ENCODE data around the gene GET4.
"Not testable (repeated sequence)": the region's sequence is repeated elsewhere in the genome, so short reads cannot be mapped to it uniquely, and the experiment has no call there.

GET4 gene

DNA sequence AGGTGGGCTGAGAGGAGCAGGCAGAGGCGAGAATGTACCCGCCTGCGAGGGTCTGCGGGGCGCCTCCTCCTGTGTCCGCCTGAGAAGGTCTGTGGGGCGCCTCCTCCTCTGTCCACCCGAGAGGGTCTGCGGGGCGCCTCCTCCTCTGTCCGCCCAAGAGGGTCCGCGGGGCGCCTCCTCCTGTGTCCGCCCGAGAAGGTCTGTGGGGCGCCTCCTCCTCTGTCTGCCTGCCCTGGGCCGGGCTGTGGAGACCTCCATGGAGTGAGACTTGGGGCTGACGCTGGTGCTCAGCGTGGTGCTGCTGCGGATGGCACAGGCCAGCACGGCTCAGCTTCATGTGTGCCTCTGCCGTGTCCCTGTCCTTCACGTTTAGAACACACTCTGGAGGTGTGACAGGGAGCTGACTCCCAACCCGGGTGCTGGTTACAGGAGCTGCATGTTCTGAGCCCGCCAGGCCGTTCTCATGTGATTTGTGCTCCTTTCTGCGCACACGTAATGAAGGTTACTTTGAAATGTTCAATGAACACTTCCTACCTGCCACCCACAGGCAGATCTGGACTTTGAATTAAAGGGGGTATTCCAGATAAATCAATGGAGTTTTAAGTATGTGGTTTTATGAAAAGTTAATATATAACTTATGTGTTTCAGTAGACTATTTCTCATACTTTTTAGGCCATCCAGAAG lies 20.5 kb upstream of the GET4 start:
- Mint-ChIP-seq H3K27ac (no peak overlapping the region), H3K27me3 (no peaks in the 10 kb centered on the region), H3K4me3 (no peak overlapping the region), H3K9me3 (ENCODE audit: low read depth) (no peaks in the 10 kb centered on the region), H3K4me1 (ENCODE audit: low read depth) (no peaks in the 10 kb centered on the region), H3K36me3 (peaks cover 5% of the 10 kb centered on the region)

DNA sequence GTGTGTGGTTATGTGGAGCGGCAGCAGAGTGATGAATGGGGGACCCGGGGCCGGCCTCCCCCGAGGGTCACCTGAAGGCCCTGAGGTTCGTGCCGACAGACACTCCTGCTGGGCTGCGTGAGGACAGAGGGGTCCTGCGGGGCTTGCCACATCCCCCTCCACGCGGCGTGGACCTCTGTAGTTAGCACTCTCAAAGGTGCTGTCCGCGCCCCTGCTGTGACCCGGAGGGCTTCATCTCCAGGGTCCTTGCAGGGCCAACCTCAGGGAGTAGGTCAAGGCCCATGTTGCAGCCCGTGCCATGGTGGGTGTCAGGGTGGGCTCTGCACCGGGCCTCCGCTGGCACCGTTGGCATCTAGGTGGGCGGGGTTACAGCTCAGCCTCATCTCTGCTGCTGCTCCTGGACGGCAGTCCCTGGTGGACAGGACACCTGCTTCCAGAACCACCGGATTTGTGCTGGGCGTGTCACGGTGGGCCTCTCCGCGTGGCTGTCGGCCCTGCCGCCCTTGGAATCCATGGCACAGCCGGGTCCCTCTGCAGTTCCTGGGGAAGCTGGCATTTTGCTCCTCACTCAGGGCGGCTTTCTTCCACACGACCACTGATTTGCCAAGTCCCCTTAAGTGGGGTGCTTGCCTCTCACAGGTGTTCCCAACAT lies 19.8 kb upstream of the GET4 start:
- H3K27me3 Mint-ChIP-seq = no peaks in the 10 kb centered on the region
- peaks cover 10% of the 10 kb centered on the region for H3K36me3 Mint-ChIP-seq
- H3K4me3 Mint-ChIP-seq = no peak overlapping the region
- H3K4me1 Mint-ChIP-seq (ENCODE audit: low read depth) = no peaks in the 10 kb centered on the region
- H3K9me3 Mint-ChIP-seq (ENCODE audit: low read depth) = no peaks in the 10 kb centered on the region
- H3K27ac Mint-ChIP-seq = no peak overlapping the region

DNA sequence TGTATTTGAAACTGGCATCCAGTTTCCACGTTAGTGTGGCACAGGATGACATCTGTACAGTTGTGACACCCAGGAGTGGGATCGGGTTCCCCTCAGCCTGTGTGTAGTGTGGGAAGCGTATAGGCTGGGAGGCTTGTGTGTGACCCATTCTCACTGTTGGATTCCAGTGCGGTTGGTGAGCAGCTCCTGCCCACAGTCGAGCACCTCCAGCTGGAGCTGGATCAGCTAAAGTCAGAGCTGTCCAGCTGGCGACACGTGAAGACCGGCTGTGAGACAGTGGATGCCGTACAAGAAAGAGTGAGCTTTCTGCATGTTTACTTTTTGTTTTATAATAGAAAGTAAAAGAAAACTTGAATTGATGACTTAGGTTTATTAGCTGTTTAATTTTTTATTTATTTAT lies 18.7 kb upstream of the GET4 start:
- no peaks in the 10 kb centered on the region for H3K27me3 Mint-ChIP-seq
- no peak overlapping the region for H3K4me3 Mint-ChIP-seq
- no peaks in the 10 kb centered on the region for H3K9me3 Mint-ChIP-seq (ENCODE audit: low read depth)
- no peaks in the 10 kb centered on the region for H3K4me1 Mint-ChIP-seq (ENCODE audit: low read depth)
- H3K36me3 Mint-ChIP-seq = peaks cover 13% of the 10 kb centered on the region
- H3K27ac Mint-ChIP-seq = no peak overlapping the region

DNA sequence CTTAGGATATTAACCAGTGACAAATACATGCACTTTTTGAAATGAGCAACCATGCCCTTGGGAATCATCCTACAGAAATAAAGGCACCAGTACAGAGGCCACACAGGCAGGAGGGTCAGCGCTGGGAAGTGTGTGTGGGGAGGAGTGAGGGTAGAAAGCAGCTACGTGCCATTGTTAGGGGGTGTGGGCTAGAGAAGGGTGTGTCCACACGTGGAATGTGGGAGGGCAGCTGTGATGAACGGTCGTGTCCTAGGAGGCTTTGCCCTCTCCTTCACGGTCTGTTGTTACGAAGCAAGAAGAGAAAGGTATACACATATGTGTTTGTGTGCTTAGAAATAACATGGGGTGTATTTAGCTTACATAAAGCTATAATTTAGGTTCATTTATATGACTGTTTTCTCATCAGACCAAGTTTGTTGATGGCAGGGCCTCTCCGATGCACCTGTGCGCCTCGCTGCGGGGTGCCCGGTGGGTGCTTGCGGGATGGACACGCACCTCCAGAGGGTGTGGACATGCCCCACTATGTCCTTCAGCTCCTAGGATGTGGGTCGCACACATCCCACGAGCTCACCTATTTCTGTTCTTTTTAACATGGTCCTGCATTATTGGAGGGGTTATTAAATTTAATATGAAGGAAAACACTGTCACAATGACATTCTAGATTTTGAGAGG lies 16.9 kb upstream of the GET4 start:
- Mint-ChIP-seq H3K4me1 (ENCODE audit: low read depth) (no peaks in the 10 kb centered on the region), H3K36me3 (peaks cover 14% of the 10 kb centered on the region), H3K4me3 (no peak overlapping the region), H3K9me3 (ENCODE audit: low read depth) (no peaks in the 10 kb centered on the region), H3K27ac (no peak overlapping the region), H3K27me3 (no peaks in the 10 kb centered on the region)

DNA sequence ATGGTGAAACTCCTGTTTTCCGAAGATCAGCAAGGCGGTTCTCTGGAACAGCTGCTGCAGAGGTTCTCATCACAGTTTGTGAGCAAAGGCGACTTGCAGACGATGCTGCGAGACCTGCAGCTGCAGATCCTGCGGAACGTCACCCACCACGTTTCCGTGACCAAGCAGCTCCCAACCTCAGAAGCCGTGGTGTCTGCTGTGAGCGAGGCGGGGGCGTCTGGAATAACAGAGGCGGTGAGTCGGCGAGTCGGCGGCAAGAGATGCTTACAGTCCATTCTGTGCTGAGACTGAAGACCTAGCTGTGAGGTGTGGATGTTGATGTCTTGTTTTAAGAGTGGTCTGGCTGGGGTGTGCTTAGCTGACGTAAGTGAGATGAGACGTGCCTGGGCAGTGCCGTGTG lies 16.2 kb upstream of the GET4 start:
- no peak overlapping the region for H3K4me3 Mint-ChIP-seq
- H3K27me3 Mint-ChIP-seq = no peaks in the 10 kb centered on the region
- no peak overlapping the region for H3K27ac Mint-ChIP-seq
- H3K9me3 Mint-ChIP-seq (ENCODE audit: low read depth) = no peaks in the 10 kb centered on the region
- peaks cover 14% of the 10 kb centered on the region for H3K36me3 Mint-ChIP-seq
- no peaks in the 10 kb centered on the region for H3K4me1 Mint-ChIP-seq (ENCODE audit: low read depth)

DNA sequence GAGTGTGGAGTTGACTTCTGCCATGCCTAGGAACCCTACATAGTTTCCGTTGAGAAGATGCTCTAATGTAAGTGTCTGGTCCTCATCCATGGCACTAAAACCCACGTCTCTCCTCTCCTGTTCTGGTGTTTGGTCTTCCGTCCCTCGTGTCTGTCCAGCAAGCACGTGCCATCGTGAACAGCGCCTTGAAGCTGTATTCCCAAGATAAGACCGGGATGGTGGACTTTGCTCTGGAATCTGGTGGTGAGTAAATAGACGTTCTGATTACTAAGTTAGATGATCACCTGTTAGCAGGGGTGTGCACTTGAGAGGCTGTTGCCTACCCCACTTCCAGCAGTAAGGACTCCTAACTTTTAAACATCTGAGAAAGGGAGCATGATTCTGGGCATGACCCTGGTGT lies 15.1 kb upstream of the GET4 start:
- peaks cover 14% of the 10 kb centered on the region for H3K36me3 Mint-ChIP-seq
- no peak overlapping the region for H3K27ac Mint-ChIP-seq
- no peaks in the 10 kb centered on the region for H3K9me3 Mint-ChIP-seq (ENCODE audit: low read depth)
- no peak overlapping the region for H3K4me3 Mint-ChIP-seq
- H3K27me3 Mint-ChIP-seq = no peaks in the 10 kb centered on the region
- H3K4me1 Mint-ChIP-seq (ENCODE audit: low read depth) = no peaks in the 10 kb centered on the region

DNA sequence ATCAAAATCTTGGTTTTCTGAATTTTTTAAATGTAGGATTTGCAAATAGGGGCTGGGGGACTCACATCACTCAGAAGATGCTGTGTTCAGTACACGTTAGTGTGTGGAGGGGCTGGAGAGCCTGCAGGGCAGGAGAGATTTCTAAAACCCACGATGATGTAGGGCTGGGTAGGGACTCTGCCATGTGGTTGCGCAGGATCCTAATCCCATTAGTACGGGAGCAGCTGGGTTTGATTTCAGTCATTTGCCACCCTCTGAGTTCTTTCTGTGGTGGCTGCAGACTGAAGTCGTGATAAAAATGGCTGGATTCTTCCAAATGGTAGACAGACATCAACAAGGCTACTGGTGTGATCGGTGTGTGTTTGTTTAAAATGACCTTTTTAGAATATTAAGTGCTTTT lies 14.2 kb upstream of the GET4 start:
- H3K36me3 Mint-ChIP-seq = peaks cover 14% of the 10 kb centered on the region
- no peaks in the 10 kb centered on the region for H3K4me1 Mint-ChIP-seq (ENCODE audit: low read depth)
- no peaks in the 10 kb centered on the region for H3K9me3 Mint-ChIP-seq (ENCODE audit: low read depth)
- no peak overlapping the region for H3K27ac Mint-ChIP-seq
- no peaks in the 10 kb centered on the region for H3K27me3 Mint-ChIP-seq
- no peak overlapping the region for H3K4me3 Mint-ChIP-seq

DNA sequence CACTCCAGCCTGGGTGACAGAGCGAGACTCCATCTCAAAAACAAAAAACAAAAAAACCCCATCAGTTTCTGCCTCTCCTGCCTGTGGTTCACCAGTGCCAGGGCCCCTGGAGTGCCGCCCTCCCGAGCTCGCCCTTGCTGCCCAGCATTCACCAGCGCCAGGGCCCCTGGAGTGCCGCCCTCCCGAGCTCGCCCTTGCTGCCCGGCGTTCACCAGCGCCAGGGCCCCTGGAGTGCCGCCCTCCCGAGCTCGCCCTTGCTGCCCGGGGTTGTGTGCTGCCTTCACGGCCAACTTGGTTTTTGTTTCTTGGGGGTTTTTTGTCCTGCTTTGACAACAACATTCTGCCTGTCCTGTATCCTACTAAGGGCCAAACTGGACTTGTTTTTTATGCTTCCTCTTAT lies 13.2 kb upstream of the GET4 start:
- Mint-ChIP-seq H3K27ac (no peak overlapping the region), H3K36me3 (peaks cover 16% of the 10 kb centered on the region), H3K27me3 (no peaks in the 10 kb centered on the region), H3K9me3 (ENCODE audit: low read depth) (no peaks in the 10 kb centered on the region), H3K4me1 (ENCODE audit: low read depth) (peaks cover 2% of the 10 kb centered on the region), H3K4me3 (no peak overlapping the region)

DNA sequence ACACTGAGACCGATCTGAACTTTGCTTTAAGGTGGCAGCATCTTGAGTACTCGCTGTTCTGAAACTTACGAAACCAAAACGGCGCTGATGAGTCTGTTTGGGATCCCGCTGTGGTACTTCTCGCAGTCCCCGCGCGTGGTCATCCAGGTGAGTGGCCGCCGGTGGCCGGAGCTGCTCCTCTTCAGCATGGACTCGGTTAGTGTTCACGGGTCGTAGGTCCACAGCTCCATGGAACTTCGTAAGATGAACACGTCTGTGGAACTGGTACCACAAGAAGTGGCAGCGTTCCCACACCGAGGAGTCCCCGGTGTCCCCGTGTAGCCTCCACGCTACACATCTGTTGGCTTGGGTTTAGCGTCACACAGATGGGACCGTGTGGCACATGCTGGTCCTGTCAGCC lies 10.4 kb upstream of the GET4 start:
- Mint-ChIP-seq H3K36me3 (peaks cover 12% of the 10 kb centered on the region), H3K4me1 (ENCODE audit: low read depth) (peaks cover 11% of the 10 kb centered on the region), H3K27me3 (no peaks in the 10 kb centered on the region), H3K4me3 (no peak overlapping the region), H3K9me3 (ENCODE audit: low read depth) (no peaks in the 10 kb centered on the region), H3K27ac (no peak overlapping the region)

DNA sequence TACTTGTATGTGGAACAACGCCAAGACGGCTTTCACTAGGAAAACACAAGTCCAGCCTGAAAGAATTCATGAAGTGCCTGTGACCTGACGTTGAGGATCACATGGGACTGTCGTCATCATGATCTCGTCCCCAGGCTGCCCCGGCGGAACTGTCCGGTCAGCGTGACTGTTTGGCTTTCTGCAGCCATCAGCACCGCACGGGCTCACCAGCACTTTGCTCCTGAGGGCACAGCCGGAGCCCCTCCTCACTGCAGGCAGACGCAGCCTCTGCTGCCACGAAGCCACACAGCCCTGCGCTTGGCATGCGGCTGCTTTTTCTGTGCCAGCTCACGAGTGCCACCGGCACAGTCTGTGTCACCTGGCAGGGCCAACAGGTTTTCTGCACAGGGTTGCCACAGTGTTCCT lies 9.4 kb upstream of the GET4 start:
- Mint-ChIP-seq H3K27ac (no peak overlapping the region), H3K9me3 (ENCODE audit: low read depth) (no peaks in the 10 kb centered on the region), H3K36me3 (peaks cover 7% of the 10 kb centered on the region), H3K27me3 (no peaks in the 10 kb centered on the region), H3K4me1 (ENCODE audit: low read depth) (peaks cover 11% of the 10 kb centered on the region), H3K4me3 (no peak overlapping the region)

DNA sequence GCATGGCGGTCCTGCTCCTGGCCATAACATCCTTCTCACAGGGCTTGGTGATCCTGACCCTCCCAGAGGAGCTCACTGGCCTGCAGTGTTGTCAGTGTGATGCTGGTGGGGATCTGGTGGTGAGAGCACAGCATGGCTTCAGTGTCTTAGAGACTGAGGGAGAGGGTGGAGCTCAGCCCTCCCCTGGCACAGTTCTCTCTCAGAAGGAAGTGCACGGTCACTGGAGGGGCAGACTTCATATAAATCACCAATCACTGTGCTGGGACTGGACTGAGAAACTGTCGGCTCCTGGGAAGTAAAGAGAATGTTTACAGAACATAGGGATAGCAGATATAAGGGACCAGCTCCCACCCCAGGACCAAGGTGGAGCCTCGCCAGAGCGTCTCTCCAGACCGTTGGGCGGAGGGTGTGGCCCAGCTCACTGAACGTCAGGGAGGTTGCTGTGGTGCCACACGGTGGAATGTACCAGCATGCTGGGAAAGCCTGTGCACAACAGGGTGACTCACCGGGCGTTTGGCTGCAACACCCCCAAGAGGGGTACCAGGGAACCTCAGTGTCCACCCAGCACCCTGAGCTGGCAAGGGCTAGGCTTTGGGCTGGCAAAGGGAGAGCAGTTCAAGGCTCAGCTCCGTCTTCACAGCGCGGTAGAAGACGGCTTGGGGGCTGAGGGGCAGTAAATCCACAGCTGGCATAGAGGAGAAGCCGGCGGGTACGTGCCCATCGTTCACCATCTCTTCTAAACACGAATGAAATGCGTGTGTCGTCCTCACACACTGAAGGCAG lies 8.8 kb upstream of the GET4 start:
- peaks cover 13% of the 10 kb centered on the region for H3K4me1 Mint-ChIP-seq (ENCODE audit: low read depth)
- no peaks in the 10 kb centered on the region for H3K9me3 Mint-ChIP-seq (ENCODE audit: low read depth)
- H3K36me3 Mint-ChIP-seq = peaks cover 4% of the 10 kb centered on the region
- H3K27ac Mint-ChIP-seq = no peak overlapping the region
- no peak overlapping the region for H3K4me3 Mint-ChIP-seq
- H3K27me3 Mint-ChIP-seq = no peaks in the 10 kb centered on the region

DNA sequence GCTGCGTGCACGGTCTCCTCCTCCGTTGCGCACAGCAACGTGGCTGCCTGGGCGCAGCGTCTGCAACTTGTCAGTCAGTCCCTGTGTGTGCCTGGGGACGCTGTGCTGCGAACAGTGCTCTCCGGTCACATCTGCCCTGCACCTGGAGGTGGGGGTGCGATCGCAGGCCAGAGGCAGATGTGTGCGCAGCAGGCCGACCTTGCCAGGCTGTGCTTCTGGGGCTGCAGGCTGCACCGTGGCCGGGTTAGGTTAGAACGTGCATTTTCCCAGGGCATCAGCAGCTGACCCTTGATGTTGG lies 8.2 kb upstream of the GET4 start:
- Mint-ChIP-seq H3K27me3 (no peaks in the 10 kb centered on the region), H3K36me3 (peaks cover 6% of the 10 kb centered on the region), H3K27ac (no peak overlapping the region), H3K4me1 (ENCODE audit: low read depth) (peaks cover 15% of the 10 kb centered on the region), H3K9me3 (ENCODE audit: low read depth) (no peaks in the 10 kb centered on the region), H3K4me3 (no peak overlapping the region)

DNA sequence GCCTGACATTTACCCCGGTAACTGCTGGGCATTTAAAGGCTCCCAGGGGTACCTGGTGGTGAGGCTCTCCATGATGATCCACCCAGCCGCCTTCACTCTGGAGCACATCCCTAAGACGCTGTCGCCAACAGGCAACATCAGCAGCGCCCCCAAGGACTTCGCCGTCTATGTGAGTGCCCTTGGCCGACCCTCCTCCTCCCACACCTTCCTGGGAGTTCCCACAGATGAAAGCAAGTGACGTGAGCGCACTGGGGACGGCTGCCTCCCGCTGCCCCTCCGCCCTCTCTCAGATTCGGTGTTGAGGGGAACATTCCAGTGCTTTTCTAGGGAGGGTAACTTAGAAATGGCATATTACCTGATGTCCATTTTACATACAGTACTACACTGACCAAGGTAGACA lies 7.0 kb upstream of the GET4 start:
- H3K36me3 Mint-ChIP-seq = peaks cover 5% of the 10 kb centered on the region
- peak overlapping the region; percentile 61 for H3K27ac Mint-ChIP-seq
- H3K4me3 Mint-ChIP-seq = no peak overlapping the region
- H3K27me3 Mint-ChIP-seq = no peaks in the 10 kb centered on the region
- no peaks in the 10 kb centered on the region for H3K9me3 Mint-ChIP-seq (ENCODE audit: low read depth)
- peaks cover 28% of the 10 kb centered on the region for H3K4me1 Mint-ChIP-seq (ENCODE audit: low read depth)

DNA sequence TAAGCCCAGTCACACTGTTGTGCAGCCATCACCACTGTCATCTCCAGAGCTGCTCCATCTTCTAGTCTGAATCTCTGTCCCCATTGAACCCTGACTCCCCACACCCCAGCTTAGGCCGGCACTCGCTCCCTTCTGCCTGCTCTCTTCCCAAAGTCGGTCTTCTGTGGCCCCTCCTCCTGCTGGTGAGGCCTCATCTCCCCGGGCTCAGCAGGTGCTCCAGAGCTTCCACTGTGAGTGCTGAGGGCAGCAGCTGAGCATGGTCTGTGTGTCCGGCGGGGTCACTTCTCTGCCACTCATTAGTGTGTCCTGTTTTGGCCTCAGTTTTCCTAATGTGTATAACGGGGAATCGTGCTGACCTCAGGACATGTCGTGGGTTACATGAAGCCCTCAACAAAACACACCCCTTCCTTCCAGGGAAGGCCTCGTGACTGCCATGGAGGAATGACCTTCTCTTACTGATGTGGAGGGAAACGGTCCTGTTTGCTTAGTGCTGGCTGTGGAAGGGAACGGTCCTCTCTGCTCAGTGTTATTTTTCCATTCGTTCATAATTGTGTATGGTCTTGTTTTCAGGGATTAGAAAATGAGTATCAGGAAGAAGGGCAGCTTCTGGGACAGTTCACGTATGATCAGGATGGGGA lies 4.3 kb upstream of the GET4 start:
- H3K9me3 Mint-ChIP-seq (ENCODE audit: low read depth) = no peaks in the 10 kb centered on the region
- H3K4me1 Mint-ChIP-seq (ENCODE audit: low read depth) = peaks cover 30% of the 10 kb centered on the region
- H3K27ac Mint-ChIP-seq = peak overlapping the region; percentile 22
- no peaks in the 10 kb centered on the region for H3K27me3 Mint-ChIP-seq
- H3K36me3 Mint-ChIP-seq = peaks cover 5% of the 10 kb centered on the region
- H3K4me3 Mint-ChIP-seq = no peak overlapping the region

DNA sequence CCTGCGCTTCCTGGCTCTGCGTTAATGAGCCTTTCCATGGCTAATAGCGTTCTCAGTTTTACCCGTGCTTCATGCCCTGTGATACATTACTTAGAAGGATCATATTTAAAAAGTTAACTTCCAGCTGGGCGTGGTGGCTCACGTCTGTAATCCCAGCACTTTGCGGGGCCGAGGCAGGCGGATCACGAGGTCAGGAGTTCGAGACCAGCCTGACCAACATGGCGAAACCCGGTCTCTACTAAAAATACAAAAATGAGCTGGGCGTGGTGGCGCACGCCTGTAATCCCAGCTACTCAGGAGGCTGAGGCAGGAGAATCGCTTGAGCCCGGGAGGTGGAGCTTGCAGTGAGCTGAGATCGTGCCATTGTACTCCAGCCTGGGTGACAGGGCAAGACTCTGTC lies 3.7 kb upstream of the GET4 start:
- not testable (repeated sequence) for H3K4me3 Mint-ChIP-seq; H3K36me3 Mint-ChIP-seq; H3K27me3 Mint-ChIP-seq; H3K9me3 Mint-ChIP-seq (ENCODE audit: low read depth)
- peak overlapping the region; percentile 22 for H3K27ac Mint-ChIP-seq
- H3K4me1 Mint-ChIP-seq (ENCODE audit: low read depth) = peaks cover 29% of the 10 kb centered on the region
